Cardiac muscle cell (in vitro differentiated cells and primary cell): Measurements from ENCODE around the gene GMCL2. TPM values are rescaled to one million over a fixed set of nuclear protein-coding genes. Genes with fewer than 3 reads are reported as not detected.

Experiments used
- DNase-seq, 2 donors: peaks; one replicate each; pipeline versions ENCODE4 v3.0.0 to v3.0.0-alpha.2; 2010 to 2017; ENCODE audit warnings: low read depth in 1 of 2, low spot score in 1 of 2
- H3K27ac ChIP-seq: fragments of 200-600 bp; sonication (generic); 2 replicates; pipeline ENCODE4 v1.5.1; 2016
- H3K27me3 ChIP-seq: fragments of 200-600 bp; sonication (generic); 2 replicates; pipeline ENCODE4 v1.6.0; 2016; ENCODE audit warnings: control low read depth
- H3K36me3 ChIP-seq: fragments of 200-600 bp; sonication (generic); 2 replicates; pipeline ENCODE4 v1.5.1; 2016; ENCODE audit warnings: control low read depth
- H3K4me1 ChIP-seq: fragments of 200-600 bp; sonication (generic); 2 replicates; pipeline ENCODE4 v1.8.1; 2017; ENCODE audit warnings: low read depth, mild to moderate bottlenecking, mixed run types
- H3K4me3 ChIP-seq: fragments of 200-600 bp; sonication (generic); 2 replicates; pipeline ENCODE4 v1.5.1; 2016; ENCODE audit warnings: mild to moderate bottlenecking
- H3K9me3 ChIP-seq: fragments of 200-600 bp; sonication (generic); 2 replicates; pipeline ENCODE4 v1.5.1; 2017; ENCODE audit warnings: low read depth, mild to moderate bottlenecking, control low read depth
- polyA plus RNA-seq: library from polyadenylated mRNA; unstranded; fragments of >200 nt; fragmentation: Nextera tagmentation; extraction: Ambion mirVana; gene quantifications from 2 replicates; pipeline ENCODE4 v1.2.1, GENCODE V29; 2016
- total RNA-seq: library from RNA; depleted of rRNA; stranded (reverse); fragments of >200 nt; gene quantifications from 2 replicates; pipeline ENCODE4 v1.2.3, GENCODE V29; 2016
- TF ChIP-seq, protein P1 (sequence below): IDR thresholded peaks from 2 replicates; pipeline ENCODE4 v1.5.1; 2012; ENCODE audit warnings: low read depth, mild to moderate bottlenecking, low read length

The GMCL2 gene
- total and polyA plus RNA-seq, 2 experiments from 2014 or later = not detected

DNA sequence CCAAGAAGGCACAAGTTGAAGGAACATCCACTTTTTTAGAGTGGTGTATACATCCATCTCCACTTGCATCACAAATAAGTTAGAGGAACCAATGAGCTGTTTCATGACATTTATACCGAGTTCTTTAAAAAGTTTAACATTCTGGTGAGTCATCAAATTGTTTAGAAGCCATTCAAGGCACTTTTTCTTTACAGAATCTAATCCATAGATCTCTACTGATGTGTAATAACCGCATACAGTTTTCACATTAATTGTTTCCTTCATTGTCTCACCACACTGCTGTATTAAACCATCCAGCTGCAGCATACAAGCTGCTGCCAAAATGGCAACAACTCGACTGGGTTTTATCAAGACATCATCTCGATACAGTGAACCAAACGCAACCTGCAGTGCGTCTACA is 744 bp downstream of the GMCL2 start:
- no peak overlapping the region for H3K4me3 ChIP-seq
- no peaks in the 10 kb centered on the region for H3K36me3 ChIP-seq
- TF ChIP-seq, protein P1, sequence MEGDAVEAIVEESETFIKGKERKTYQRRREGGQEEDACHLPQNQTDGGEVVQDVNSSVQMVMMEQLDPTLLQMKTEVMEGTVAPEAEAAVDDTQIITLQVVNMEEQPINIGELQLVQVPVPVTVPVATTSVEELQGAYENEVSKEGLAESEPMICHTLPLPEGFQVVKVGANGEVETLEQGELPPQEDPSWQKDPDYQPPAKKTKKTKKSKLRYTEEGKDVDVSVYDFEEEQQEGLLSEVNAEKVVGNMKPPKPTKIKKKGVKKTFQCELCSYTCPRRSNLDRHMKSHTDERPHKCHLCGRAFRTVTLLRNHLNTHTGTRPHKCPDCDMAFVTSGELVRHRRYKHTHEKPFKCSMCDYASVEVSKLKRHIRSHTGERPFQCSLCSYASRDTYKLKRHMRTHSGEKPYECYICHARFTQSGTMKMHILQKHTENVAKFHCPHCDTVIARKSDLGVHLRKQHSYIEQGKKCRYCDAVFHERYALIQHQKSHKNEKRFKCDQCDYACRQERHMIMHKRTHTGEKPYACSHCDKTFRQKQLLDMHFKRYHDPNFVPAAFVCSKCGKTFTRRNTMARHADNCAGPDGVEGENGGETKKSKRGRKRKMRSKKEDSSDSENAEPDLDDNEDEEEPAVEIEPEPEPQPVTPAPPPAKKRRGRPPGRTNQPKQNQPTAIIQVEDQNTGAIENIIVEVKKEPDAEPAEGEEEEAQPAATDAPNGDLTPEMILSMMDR = no peak
- no peaks in the 10 kb centered on the region for H3K4me1 ChIP-seq
- no peaks in the 10 kb centered on the region for H3K27me3 ChIP-seq
- no peaks in the 10 kb centered on the region for H3K9me3 ChIP-seq
- no peak for DNase-seq
- H3K27ac ChIP-seq = no peak overlapping the region

DNA sequence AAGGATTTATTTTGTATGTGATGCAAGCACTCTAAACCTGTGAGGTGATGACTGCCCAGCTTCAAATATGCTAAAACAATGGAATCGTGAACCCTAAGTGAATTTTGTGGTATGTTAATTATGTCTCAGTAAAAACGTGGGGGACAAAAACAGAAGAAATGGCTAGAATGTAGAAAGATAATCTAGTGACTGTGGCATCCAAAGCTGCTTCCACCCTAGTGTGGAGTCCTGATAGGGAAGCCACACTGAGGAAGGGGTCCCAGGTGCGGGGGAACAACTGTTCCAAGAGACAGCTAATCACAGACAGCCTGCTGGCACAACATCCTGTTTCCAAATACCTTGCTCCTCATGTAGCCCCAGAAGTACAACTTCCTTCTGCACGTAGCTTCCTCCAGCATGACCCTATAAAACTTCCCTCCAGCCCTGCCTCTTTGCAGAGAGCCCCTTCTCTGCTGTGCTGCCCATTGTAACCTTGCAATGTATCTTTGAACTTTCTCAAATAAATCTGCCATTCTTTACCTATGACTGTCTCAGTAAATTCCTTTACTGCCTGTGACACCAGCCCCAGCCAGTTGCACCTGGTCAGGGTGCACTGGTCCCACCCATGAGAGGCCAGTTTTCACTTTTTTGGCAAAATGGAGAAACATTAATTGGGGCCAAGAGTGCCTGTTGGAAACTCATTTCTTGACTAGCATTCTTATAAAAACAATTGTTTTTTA is 4.9 kb downstream of the GMCL2 start:
- Histone ChIP-seq H3K36me3 (no peaks in the 10 kb centered on the region), H3K9me3 (no peaks in the 10 kb centered on the region), H3K4me1 (no peaks in the 10 kb centered on the region), H3K27me3 (no peaks in the 10 kb centered on the region), H3K27ac (no peak overlapping the region), H3K4me3 (no peak overlapping the region)
- TF ChIP-seq, protein P1 = no peak
- no peak for DNase-seq

DNA sequence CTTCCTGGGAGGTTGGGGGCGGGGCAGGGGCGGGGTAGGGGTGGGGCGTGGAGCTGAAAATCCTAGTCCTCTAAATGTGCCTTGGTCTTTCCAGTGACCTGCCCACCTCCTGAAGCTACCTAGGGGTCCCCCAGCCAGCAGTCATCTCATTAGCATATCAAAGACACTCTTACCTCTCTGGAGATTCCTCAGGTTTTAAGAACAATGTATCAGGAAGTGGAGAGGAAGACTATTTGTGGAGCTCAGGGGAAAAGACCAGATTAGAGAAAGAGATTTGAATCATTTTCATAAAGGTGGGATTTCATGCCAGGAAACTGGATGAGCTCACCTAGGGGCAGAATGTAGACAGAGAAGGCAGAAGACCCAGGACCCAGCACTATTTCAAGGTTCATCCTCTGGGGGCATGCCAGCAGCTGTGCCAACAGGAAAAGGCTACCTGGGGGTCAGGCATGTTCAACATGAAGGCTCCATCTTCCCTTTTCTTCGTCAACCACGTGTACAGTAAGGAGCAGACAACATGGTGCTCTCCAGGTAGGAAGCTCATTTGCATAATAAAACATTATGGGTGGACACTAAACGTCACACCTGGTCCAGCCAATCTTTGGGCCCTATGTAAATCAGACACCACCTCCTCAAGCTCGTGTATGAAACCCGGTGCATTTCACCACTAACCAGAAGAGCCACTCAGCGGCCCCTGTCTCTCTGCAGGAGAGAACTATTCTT is 6.9 kb downstream of the GMCL2 start:
- no peaks in the 10 kb centered on the region for H3K4me1 ChIP-seq
- no peak for DNase-seq

DNA sequence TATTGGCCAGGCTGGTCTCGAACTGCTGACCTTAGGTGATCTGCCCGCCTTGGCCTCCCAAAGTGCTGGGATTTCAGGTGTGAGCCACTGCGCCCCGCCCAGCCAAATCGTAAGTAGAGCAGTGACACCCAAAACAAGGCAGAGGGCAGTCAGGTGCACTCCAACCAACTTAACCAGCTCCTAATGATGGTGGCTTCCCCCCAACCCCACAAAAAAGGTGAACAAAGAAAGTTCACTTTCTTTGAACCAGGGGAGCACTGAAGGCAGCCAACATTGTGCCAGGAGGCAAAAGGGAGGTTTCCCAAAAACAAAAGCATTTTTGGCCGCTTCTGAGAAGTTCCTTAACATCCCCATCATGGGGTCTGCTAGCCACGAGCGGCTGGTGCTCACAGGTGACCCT is 9.6 kb downstream of the GMCL2 start:
- Histone ChIP-seq H3K4me1 (no peaks in the 10 kb centered on the region), H3K9me3 (no peaks in the 10 kb centered on the region), H3K36me3 (no peaks in the 10 kb centered on the region), H3K27me3 (no peaks in the 10 kb centered on the region), H3K27ac (no peak overlapping the region), H3K4me3 (no peak overlapping the region)
- DNase-seq = no peak
- TF ChIP-seq, protein P1 = no peak

More for the DNA sequence above, 6.9 kb downstream of the GMCL2 start:
- Histone ChIP-seq H3K4me3 (no peak overlapping the region), H3K9me3 (no peaks in the 10 kb centered on the region), H3K27ac (no peak overlapping the region), H3K27me3 (no peaks in the 10 kb centered on the region), H3K36me3 (no peaks in the 10 kb centered on the region)
- TF ChIP-seq, protein P1 = no peak

DNA sequence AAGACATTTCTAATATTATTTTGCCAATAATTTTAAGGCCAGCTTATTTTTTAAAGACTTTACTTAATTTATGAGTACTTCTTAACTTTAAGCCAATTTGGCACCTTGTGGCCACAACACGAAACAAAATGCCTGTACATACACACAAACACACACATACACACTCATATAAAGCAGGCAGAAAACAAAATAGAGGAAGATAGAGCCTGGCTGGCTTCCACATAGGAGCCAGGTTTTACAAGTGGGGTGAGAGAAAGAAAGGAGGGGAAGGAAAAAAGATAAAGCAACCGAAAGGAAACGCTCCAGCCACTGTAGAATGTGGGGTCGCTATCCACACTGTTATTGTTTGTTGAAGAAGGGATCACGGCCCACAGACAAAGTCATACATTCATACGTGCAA is 10.4 kb downstream of the GMCL2 start:
- no peak for DNase-seq
- no peak overlapping the region for H3K27ac ChIP-seq
- no peaks in the 10 kb centered on the region for H3K27me3 ChIP-seq
- no peak overlapping the region for H3K4me3 ChIP-seq
- no peaks in the 10 kb centered on the region for H3K9me3 ChIP-seq
- H3K4me1 ChIP-seq = no peaks in the 10 kb centered on the region
- no peaks in the 10 kb centered on the region for H3K36me3 ChIP-seq
- TF ChIP-seq, protein P1 = no peak
